ENCODE measurements around the gene FGD6.

The FGD6 gene

GRCh38 chr12:95217377-95218149, at the start of gene FGD6, which contains the start of gene VEZT:
TSS of gene FGD6 (minus strand) at chr12:95217467. CDS start at chr12:95217240, 227 bp downstream.
TSS of gene VEZT (plus strand) at chr12:95217807. CDS start at chr12:95217851, 44 bp downstream.
- H3K4me1 ChIP-seq (ENCODE audit: insufficient read depth, poor library complexity, severe bottlenecking), result peaks cover 43% of the 10 kb centered on the region
- peak; percentile 92 for TF ChIP-seq CTCF (IDR thresholded peaks at IDR 0.05; ENCODE audit: poor library complexity, severe bottlenecking)

GRCh38 chr12:95266254-95266653, 49.0 kb upstream of the FGD6 start:
- DNase-seq (ENCODE audit: low spot score) (no peak), ATAC-seq (ENCODE audit: low read depth) (no peak)
- H3K9me3 ChIP-seq (ENCODE audit: severe bottlenecking), result no peaks in the 10 kb centered on the region
- no peak overlapping the region for H3K4me3 ChIP-seq (ENCODE audit: severe bottlenecking)
- H3K36me3 ChIP-seq (ENCODE audit: low read depth), result peaks cover 92% of the 10 kb centered on the region
- TF ChIP-seq CTCF (IDR thresholded peaks at IDR 0.05; ENCODE audit: poor library complexity, severe bottlenecking), result no peak
- no peaks in the 10 kb centered on the region for H3K27me3 ChIP-seq (ENCODE audit: insufficient read depth, poor library complexity, severe bottlenecking)
- H3K4me1 ChIP-seq (ENCODE audit: insufficient read depth, poor library complexity, severe bottlenecking), result peaks cover 7% of the 10 kb centered on the region
- no peak overlapping the region for H3K27ac ChIP-seq (ENCODE audit: poor library complexity, severe bottlenecking)

More at GRCh38 chr12:95217377-95218149, at the start of gene FGD6, which contains the start of gene VEZT:
- Histone ChIP-seq H3K27me3 (ENCODE audit: insufficient read depth, poor library complexity, severe bottlenecking) (no peaks in the 10 kb centered on the region), H3K9me3 (ENCODE audit: severe bottlenecking) (no peaks in the 10 kb centered on the region), H3K4me3 (ENCODE audit: severe bottlenecking) (peak within 1 kb of the TSS; percentile 76), H3K27ac (ENCODE audit: poor library complexity, severe bottlenecking) (peak within 1 kb of the TSS; percentile 80), H3K36me3 (ENCODE audit: low read depth) (peaks cover 34% of the 10 kb centered on the region)
- DNase-seq (ENCODE audit: low spot score), result peak; percentile 98
- ATAC-seq (ENCODE audit: low read depth), result peak; percentile 81

GRCh38 chr12:95265765-95266164, 48.5 kb upstream of the FGD6 start:
- H3K4me3 ChIP-seq (ENCODE audit: severe bottlenecking), result no peak overlapping the region
- no peak for DNase-seq (ENCODE audit: low spot score)
- H3K27ac ChIP-seq (ENCODE audit: poor library complexity, severe bottlenecking), result no peak overlapping the region
- TF ChIP-seq CTCF (IDR thresholded peaks at IDR 0.05; ENCODE audit: poor library complexity, severe bottlenecking), result no peak
- H3K27me3 ChIP-seq (ENCODE audit: insufficient read depth, poor library complexity, severe bottlenecking), result no peaks in the 10 kb centered on the region
- no peaks in the 10 kb centered on the region for H3K9me3 ChIP-seq (ENCODE audit: severe bottlenecking)
- ATAC-seq (ENCODE audit: low read depth), result no peak
- H3K36me3 ChIP-seq (ENCODE audit: low read depth), result peaks cover 87% of the 10 kb centered on the region
- H3K4me1 ChIP-seq (ENCODE audit: insufficient read depth, poor library complexity, severe bottlenecking), result peaks cover 7% of the 10 kb centered on the region

GRCh38 chr12:95262808-95263207, 45.5 kb upstream of the FGD6 start:
- Histone ChIP-seq H3K27me3 (ENCODE audit: insufficient read depth, poor library complexity, severe bottlenecking) (no peaks in the 10 kb centered on the region), H3K36me3 (ENCODE audit: low read depth) (peaks cover 77% of the 10 kb centered on the region), H3K9me3 (ENCODE audit: severe bottlenecking) (no peaks in the 10 kb centered on the region), H3K27ac (ENCODE audit: poor library complexity, severe bottlenecking) (no peak overlapping the region), H3K4me3 (ENCODE audit: severe bottlenecking) (no peak overlapping the region), H3K4me1 (ENCODE audit: insufficient read depth, poor library complexity, severe bottlenecking) (peaks cover 15% of the 10 kb centered on the region)
- no peak for DNase-seq (ENCODE audit: low spot score)
- no peak for ATAC-seq (ENCODE audit: low read depth)
- no peak for TF ChIP-seq CTCF (IDR thresholded peaks at IDR 0.05; ENCODE audit: poor library complexity, severe bottlenecking)

GRCh38 chr12:95261109-95261508, 43.8 kb upstream of the FGD6 start:
- Histone ChIP-seq H3K36me3 (ENCODE audit: low read depth) (peaks cover 77% of the 10 kb centered on the region), H3K27ac (ENCODE audit: poor library complexity, severe bottlenecking) (no peak overlapping the region), H3K4me3 (ENCODE audit: severe bottlenecking) (no peak overlapping the region), H3K9me3 (ENCODE audit: severe bottlenecking) (no peaks in the 10 kb centered on the region), H3K27me3 (ENCODE audit: insufficient read depth, poor library complexity, severe bottlenecking) (no peaks in the 10 kb centered on the region), H3K4me1 (ENCODE audit: insufficient read depth, poor library complexity, severe bottlenecking) (peaks cover 15% of the 10 kb centered on the region)
- no peak for ATAC-seq (ENCODE audit: low read depth)
- TF ChIP-seq CTCF (IDR thresholded peaks at IDR 0.05; ENCODE audit: poor library complexity, severe bottlenecking), result no peak
- DNase-seq (ENCODE audit: low spot score), result no peak

Measured in RWPE2 (cell line).